CD4-positive, CD25-positive, alpha-beta regulatory T cell (primary cell): ENCODE measurements around the gene CHST3. TPM values are rescaled to one million over a fixed set of nuclear protein-coding genes. Genes with fewer than 3 reads are reported as not detected.

ENCODE experiments used
- ATAC-seq, 2 donors: fragments of 150-1000 bp; cut with Tn5 transposase; one replicate each; pipeline ENCODE4 v1.10.0; 2021; ENCODE audit warnings: low read depth in 2 of 2, moderate number of reproducible peaks in 2 of 2, moderate library complexity in 1 of 2
- DNase-seq, 3 donors: peaks; one replicate each; pipeline versions ENCODE4 v3.0.0 to v3.0.0-alpha.2; 2012 to 2022; ENCODE audit warnings: mixed read lengths in 1 of 3
- H3K27ac ChIP-seq: one replicate; pipeline ENCODE4 v1.7.0; 2013; ENCODE audit warnings: mild to moderate bottlenecking, low read length; ENCODE audit not compliant: insufficient read depth, poor library complexity, severe bottlenecking
- H3K27me3 ChIP-seq: one replicate; pipeline ENCODE4 v1.7.0; 2013; ENCODE audit warnings: low read length; ENCODE audit not compliant: control insufficient read depth, insufficient read depth
- H3K36me3 ChIP-seq: one replicate; pipeline ENCODE4 v1.7.0; 2013; ENCODE audit warnings: mild to moderate bottlenecking, low read length, moderate library complexity; ENCODE audit not compliant: control insufficient read depth, insufficient read depth
- H3K4me1 ChIP-seq: 2 replicates; pipeline ENCODE4 v1.7.0; 2013; ENCODE audit warnings: mild to moderate bottlenecking, low read length; ENCODE audit not compliant: insufficient read depth, control insufficient read depth, poor library complexity, severe bottlenecking
- H3K4me3 ChIP-seq: one replicate; pipeline ENCODE4 v1.7.0; 2013; ENCODE audit warnings: low read depth, mild to moderate bottlenecking, low read length, moderate library complexity
- H3K9me3 ChIP-seq, 2 experiments: 1 replicate in 1 of 2; 2 replicates in 1 of 2; pipeline ENCODE4 v1.7.0; 2013; ENCODE audit warnings: low read length in 2 of 2, mild to moderate bottlenecking in 1 of 2, moderate library complexity in 1 of 2; ENCODE audit not compliant: control insufficient read depth in 2 of 2
- H3K27ac Mint-ChIP-seq, 3 donors: one replicate each; pipeline ENCODE4 v1.8.0; 2020 to 2022; ENCODE audit warnings: mild to moderate bottlenecking in 3 of 3, mixed read lengths in 3 of 3, moderate library complexity in 2 of 3
- H3K27me3 Mint-ChIP-seq: one replicate; pipeline ENCODE4 v1.8.0; 2022; ENCODE audit warnings: mild to moderate bottlenecking, mixed read lengths
- H3K36me3 Mint-ChIP-seq: one replicate; pipeline ENCODE4 v1.8.0; 2020; ENCODE audit warnings: mixed read lengths
- H3K4me1 Mint-ChIP-seq, 4 donors: one replicate each; pipeline ENCODE4 v1.8.0; 2020 to 2022; ENCODE audit warnings: mixed read lengths in 4 of 4, mild to moderate bottlenecking in 1 of 4
- H3K4me3 Mint-ChIP-seq, 4 donors: one replicate each; pipeline ENCODE4 v1.8.0; 2020 to 2022; ENCODE audit warnings: mild to moderate bottlenecking in 4 of 4, mixed read lengths in 4 of 4, moderate library complexity in 3 of 4
- H3K9me3 Mint-ChIP-seq, 7 donors: one replicate each; pipeline ENCODE4 v1.8.0; 2020 to 2022; ENCODE audit warnings: mixed read lengths in 7 of 7, mild to moderate bottlenecking in 3 of 7, moderate library complexity in 2 of 7
- polyA plus RNA-seq, 4 donors: library from polyadenylated mRNA; unstranded; fragments of 300-500 nt; fragmentation: Illumina TruSeq; gene quantifications; one replicate each; pipeline ENCODE4 v1.2.3, GENCODE V29; 2021
- total RNA-seq: library from RNA; stranded (reverse); gene quantifications from one replicate; pipeline ENCODE4 v1.2.3, GENCODE V29; 2022

Gene CHST3
- total and polyA plus RNA-seq, 5 donors from 2014 or later = not detected

- H3K4me3 Mint-ChIP-seq = no peak overlapping the region
- no peak for DNase-seq
- H3K36me3 ChIP-seq = no peaks in the 10 kb centered on the region
- H3K27ac ChIP-seq = no peak overlapping the region
- peaks cover 16 to 26% of the 10 kb centered on the region in 2 experiments for H3K9me3 ChIP-seq
- H3K4me3 ChIP-seq = no peak overlapping the region
- peaks cover 4% of the 10 kb centered on the region for H3K27me3 ChIP-seq
- no peaks in the 10 kb centered on the region for H3K4me1 ChIP-seq
- no peak overlapping the region for H3K27ac Mint-ChIP-seq
- no peaks in the 10 kb centered on the region for H3K27me3 Mint-ChIP-seq
- H3K4me1 Mint-ChIP-seq = peaks cover 0 to 3% (median 0%) of the 10 kb centered on the region in 4 donors
- ATAC-seq = no peak
- H3K36me3 Mint-ChIP-seq = peaks cover 6% of the 10 kb centered on the region
- H3K9me3 Mint-ChIP-seq = peaks cover 0 to 16% (median 6%) of the 10 kb centered on the region in 7 donors
Measured at GRCh38 chr10:71952745-71953144, 11.4 kb upstream of the CHST3 start.

- H3K4me1 Mint-ChIP-seq = peaks cover 0 to 4% (median 0%) of the 10 kb centered on the region in 4 donors
- H3K9me3 Mint-ChIP-seq = peaks cover 0 to 8% (median 0%) of the 10 kb centered on the region in 7 donors
- H3K4me3 Mint-ChIP-seq = no peak overlapping the region
Measured at GRCh38 chr10:71957546-71958275, 6.5 kb upstream of the CHST3 start.

GRCh38 chr10:71959526-71959925, 4.7 kb upstream of the CHST3 start:
- Mint-ChIP-seq H3K9me3 (peaks cover 0 to 8% (median 0%) of the 10 kb centered on the region in 7 donors), H3K36me3 (peaks cover 5% of the 10 kb centered on the region), H3K4me1 (peaks cover 0 to 8% (median 0%) of the 10 kb centered on the region in 4 donors), H3K27me3 (peaks cover 39% of the 10 kb centered on the region), H3K4me3 (no peak overlapping the region), H3K27ac (no peak overlapping the region)
- Histone ChIP-seq H3K27me3 (peaks cover 8% of the 10 kb centered on the region), H3K4me3 (no peak overlapping the region), H3K9me3 (peaks cover 2 to 6% of the 10 kb centered on the region in 2 experiments), H3K27ac (no peak overlapping the region), H3K4me1 (peaks cover 8% of the 10 kb centered on the region), H3K36me3 (no peaks in the 10 kb centered on the region)
- no peak for ATAC-seq
- DNase-seq = no peak

More at GRCh38 chr10:71957546-71958275, 6.5 kb upstream of the CHST3 start:
- Histone ChIP-seq H3K27me3 (peaks cover 4% of the 10 kb centered on the region), H3K4me3 (no peak overlapping the region), H3K27ac (no peak overlapping the region), H3K9me3 (peaks cover 5 to 6% of the 10 kb centered on the region in 2 experiments), H3K4me1 (no peaks in the 10 kb centered on the region), H3K36me3 (no peaks in the 10 kb centered on the region)
- peaks cover 6% of the 10 kb centered on the region for H3K36me3 Mint-ChIP-seq
- no peak for ATAC-seq
- no peak for DNase-seq
- H3K27me3 Mint-ChIP-seq = peaks cover 33% of the 10 kb centered on the region
- no peak overlapping the region for H3K27ac Mint-ChIP-seq

GRCh38 chr10:71961831-71962230, 2.4 kb upstream of the CHST3 start:
- H3K4me3 ChIP-seq = no peak overlapping the region
- H3K27ac Mint-ChIP-seq = peak overlapping the region in 1 of 3 donors; percentile 45
- DNase-seq (no peak), ATAC-seq (no peak)
- peaks cover 11% of the 10 kb centered on the region for H3K27me3 ChIP-seq
- H3K27me3 Mint-ChIP-seq = peaks cover 58% of the 10 kb centered on the region
- no peaks in the 10 kb centered on the region for H3K36me3 ChIP-seq
- H3K36me3 Mint-ChIP-seq = no peaks in the 10 kb centered on the region
- H3K9me3 ChIP-seq = no peaks in the 10 kb centered on the region
- peaks cover 0 to 14% (median 1%) of the 10 kb centered on the region in 4 donors for H3K4me1 Mint-ChIP-seq
- H3K4me1 ChIP-seq = peaks cover 14% of the 10 kb centered on the region
- peaks cover 0 to 1% (median 0%) of the 10 kb centered on the region in 7 donors for H3K9me3 Mint-ChIP-seq
- H3K27ac ChIP-seq = no peak overlapping the region
- peak overlapping the region in 2 of 4 donors; percentile 17 to 51 for H3K4me3 Mint-ChIP-seq

GRCh38 chr10:71962901-71963300, 1.3 kb upstream of the CHST3 start:
- H3K4me1 ChIP-seq = peaks cover 14% of the 10 kb centered on the region
- Mint-ChIP-seq H3K27ac (no peak overlapping the region), H3K27me3 (peaks cover 63% of the 10 kb centered on the region), H3K9me3 (no peaks in the 10 kb centered on the region), H3K36me3 (no peaks in the 10 kb centered on the region), H3K4me3 (peak overlapping the region in 3 of 4 donors; percentile 61 to 65 (median 63)), H3K4me1 (peaks cover 0 to 14% (median 1%) of the 10 kb centered on the region in 4 donors)
- DNase-seq (no peak), ATAC-seq (no peak)
- H3K9me3 ChIP-seq = no peaks in the 10 kb centered on the region
- H3K36me3 ChIP-seq = no peaks in the 10 kb centered on the region
- H3K27ac ChIP-seq = no peak overlapping the region
- H3K4me3 ChIP-seq = no peak overlapping the region
- peaks cover 11% of the 10 kb centered on the region for H3K27me3 ChIP-seq

- Mint-ChIP-seq H3K27ac (no peak overlapping the region), H3K9me3 (no peaks in the 10 kb centered on the region)
Measured at GRCh38 chr10:71963351-71964097, 671 bp upstream of the CHST3 start.

GRCh38 chr10:71964743-71965515, 734 bp downstream of the CHST3 start:
- peak in 1 of 3 donors; percentile 54 for DNase-seq
- Mint-ChIP-seq H3K27me3 (peaks cover 60% of the 10 kb centered on the region), H3K36me3 (no peaks in the 10 kb centered on the region), H3K4me3 (peak overlapping the region in 3 of 4 donors; percentile 61 to 81 (median 76)), H3K9me3 (no peaks in the 10 kb centered on the region), H3K4me1 (peaks cover 0 to 14% (median 1%) of the 10 kb centered on the region in 4 donors), H3K27ac (no peak overlapping the region)
- peak; percentile 34 to 38 for ATAC-seq
- Histone ChIP-seq H3K36me3 (no peaks in the 10 kb centered on the region), H3K9me3 (no peaks in the 10 kb centered on the region), H3K4me1 (peaks cover 14% of the 10 kb centered on the region), H3K27ac (no peak overlapping the region), H3K4me3 (no peak overlapping the region), H3K27me3 (peaks cover 8% of the 10 kb centered on the region)

More at GRCh38 chr10:71963351-71964097, 671 bp upstream of the CHST3 start:
- no peaks in the 10 kb centered on the region for H3K9me3 ChIP-seq
- Mint-ChIP-seq H3K4me3 (peak overlapping the region in 3 of 4 donors; percentile 41 to 63 (median 50)), H3K36me3 (no peaks in the 10 kb centered on the region), H3K27me3 (peaks cover 68% of the 10 kb centered on the region), H3K4me1 (peaks cover 0 to 14% (median 1%) of the 10 kb centered on the region in 4 donors)
- no peak for DNase-seq
- H3K27me3 ChIP-seq = peaks cover 11% of the 10 kb centered on the region
- H3K4me1 ChIP-seq = peaks cover 14% of the 10 kb centered on the region
- H3K36me3 ChIP-seq = no peaks in the 10 kb centered on the region
- ATAC-seq = no peak
- H3K4me3 ChIP-seq = no peak overlapping the region
- no peak overlapping the region for H3K27ac ChIP-seq
